Upper lobe of left lung (tissue), 6 donors: ENCODE results near the gene DAPK1. TPM values are rescaled to one million over a fixed set of nuclear protein-coding genes. Genes with fewer than 3 reads are reported as not detected.

Source experiments
- ATAC-seq, 2 donors: fragments of 200-7000 bp; cut with Tn5 transposase; one replicate each; pipeline ENCODE4 v1.9.1; 2022; ENCODE audit warnings: mild to moderate bottlenecking in 2 of 2, moderate library complexity in 2 of 2; ENCODE audit not compliant: low FRiP score in 2 of 2
- DNase-seq, 2 donors: peaks; one replicate each; pipeline ENCODE4 v3.0.0-alpha.2; 2019 to 2020
- H3K27ac ChIP-seq, 4 donors: fragments of 200-600 bp; sonication (generic); one replicate each; pipeline ENCODE4 v1.5.1; 2016 to 2019
- H3K27me3 ChIP-seq, 4 donors: fragments of 200-600 bp; sonication (generic); one replicate each; pipeline ENCODE4 v1.5.1; 2017 to 2019
- H3K36me3 ChIP-seq, 4 donors: fragments of 200-600 bp; sonication (generic); one replicate each; pipeline ENCODE4 v1.5.1; 2016 to 2019
- H3K4me1 ChIP-seq, 4 donors: fragments of 200-600 bp; sonication (generic); one replicate each; pipeline ENCODE4 v1.5.1; 2018 to 2019
- H3K4me3 ChIP-seq, 4 donors: fragments of 200-600 bp; sonication (generic); one replicate each; pipeline ENCODE4 v1.5.1; 2017 to 2019; ENCODE audit warnings: mild to moderate bottlenecking in 2 of 4, moderate library complexity in 1 of 4
- H3K9me3 ChIP-seq, 4 donors: fragments of 200-600 bp; sonication (generic); one replicate each; pipeline ENCODE4 v1.5.1; 2018 to 2019
- EP300 ChIP-seq, 4 donors: sonication (generic); formaldehyde crosslinking; IDR thresholded peaks; one replicate each; pipeline ENCODE4 v1.5.1; 2017; ENCODE audit warnings: antibody characterized with exemption in 4 of 4, control low read depth in 2 of 4
- POLR2A ChIP-seq, 4 donors: fragments of 450-650 bp; IDR thresholded peaks; one replicate each; pipeline ENCODE4 v1.5.1; 2016 to 2017; ENCODE audit warnings: antibody characterized with exemption in 4 of 4, mild to moderate bottlenecking in 2 of 4
- POLR2AphosphoS5 ChIP-seq, 2 donors: sonication (generic); formaldehyde crosslinking; IDR thresholded peaks; one replicate each; pipeline ENCODE4 v1.5.1; 2017; ENCODE audit warnings: antibody characterized with exemption in 2 of 2
- WGBS, 2 donors: methylation state at CpG; one replicate each; pipeline ENCODE4 v1.1.5; 2017 to 2018; 5-methylcytosine and 5-hydroxymethylcytosine counted together
- total RNA-seq, 6 donors: library from RNA; depleted of rRNA in 4 of 6; stranded (reverse); fragments of >200 nt in 4 of 6; gene quantifications; one replicate each; pipeline versions ENCODE4 v1.1.0 to v1.2.1, GENCODE V29; 2016 to 2021
- TF ChIP-seq, protein P1 (sequence below), 6 experiments: fragments of 450-650 bp in 4 of 6; fragments of 200-600 bp in 2 of 6; sonication (generic) in 2 of 6; IDR thresholded peaks; one replicate each; pipeline ENCODE4 v1.5.1; 2016 to 2019; ENCODE audit warnings: antibody characterized with exemption in 6 of 6
- donor health status: DM: no; HTN: no; CAD: no; lungs with moderate emphysema.
- donor health status: DM: no; HTN: yes; CAD: no; lungs with severe emphysema.

DAPK1 gene
- total RNA-seq, 6 donors from 2014 or later = 125 to 334 (median 213) TPM

DNA sequence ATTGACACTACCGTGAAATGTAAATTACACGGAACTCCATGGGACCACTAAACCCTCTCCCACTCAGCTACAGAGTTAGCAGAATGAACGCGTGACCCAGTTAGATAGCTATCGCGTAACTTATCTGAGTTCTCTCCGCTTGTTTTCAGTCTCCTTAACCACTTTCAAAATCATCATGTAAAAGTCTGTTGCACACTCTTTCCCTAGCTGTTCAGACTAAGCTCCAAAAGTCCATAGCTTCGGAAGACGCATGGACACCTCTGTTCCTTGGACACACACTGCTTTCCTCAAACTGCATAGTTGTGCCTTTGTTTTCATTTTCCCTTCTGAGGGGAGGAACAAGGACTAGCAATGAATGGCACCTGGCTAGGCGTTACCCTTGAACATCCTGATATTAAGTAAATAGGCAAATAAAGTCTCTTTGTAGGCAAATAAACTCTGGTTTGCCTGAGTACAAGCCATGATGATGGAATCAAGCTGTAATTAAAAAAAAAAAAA lies 83.3 kb downstream of the DAPK1 start:
- TF ChIP-seq POLR2AphosphoS5 (IDR thresholded peaks at IDR 0.05) (no peak), POLR2A (IDR thresholded peaks at IDR 0.05) (no peak), EP300 (IDR thresholded peaks at IDR 0.05) (no peak)
- TF ChIP-seq, protein P1, sequence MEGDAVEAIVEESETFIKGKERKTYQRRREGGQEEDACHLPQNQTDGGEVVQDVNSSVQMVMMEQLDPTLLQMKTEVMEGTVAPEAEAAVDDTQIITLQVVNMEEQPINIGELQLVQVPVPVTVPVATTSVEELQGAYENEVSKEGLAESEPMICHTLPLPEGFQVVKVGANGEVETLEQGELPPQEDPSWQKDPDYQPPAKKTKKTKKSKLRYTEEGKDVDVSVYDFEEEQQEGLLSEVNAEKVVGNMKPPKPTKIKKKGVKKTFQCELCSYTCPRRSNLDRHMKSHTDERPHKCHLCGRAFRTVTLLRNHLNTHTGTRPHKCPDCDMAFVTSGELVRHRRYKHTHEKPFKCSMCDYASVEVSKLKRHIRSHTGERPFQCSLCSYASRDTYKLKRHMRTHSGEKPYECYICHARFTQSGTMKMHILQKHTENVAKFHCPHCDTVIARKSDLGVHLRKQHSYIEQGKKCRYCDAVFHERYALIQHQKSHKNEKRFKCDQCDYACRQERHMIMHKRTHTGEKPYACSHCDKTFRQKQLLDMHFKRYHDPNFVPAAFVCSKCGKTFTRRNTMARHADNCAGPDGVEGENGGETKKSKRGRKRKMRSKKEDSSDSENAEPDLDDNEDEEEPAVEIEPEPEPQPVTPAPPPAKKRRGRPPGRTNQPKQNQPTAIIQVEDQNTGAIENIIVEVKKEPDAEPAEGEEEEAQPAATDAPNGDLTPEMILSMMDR (IDR thresholded peaks at IDR 0.05) = no peak
- no peaks in the 10 kb centered on the region for H3K27me3 ChIP-seq
- H3K27ac ChIP-seq = peak overlapping the region; percentile 50 to 68 (median 58)
- no peak overlapping the region for H3K4me3 ChIP-seq
- DNase-seq = no peak
- no peak for ATAC-seq
- WGBS, 2 donors = 67 to 75% methylated on average over 10 of the region's 10 CpGs
- no peaks in the 10 kb centered on the region for H3K9me3 ChIP-seq
- H3K36me3 ChIP-seq = no peaks in the 10 kb centered on the region
- H3K4me1 ChIP-seq = peaks cover 8 to 30% (median 24%) of the 10 kb centered on the region in 4 donors

DNA sequence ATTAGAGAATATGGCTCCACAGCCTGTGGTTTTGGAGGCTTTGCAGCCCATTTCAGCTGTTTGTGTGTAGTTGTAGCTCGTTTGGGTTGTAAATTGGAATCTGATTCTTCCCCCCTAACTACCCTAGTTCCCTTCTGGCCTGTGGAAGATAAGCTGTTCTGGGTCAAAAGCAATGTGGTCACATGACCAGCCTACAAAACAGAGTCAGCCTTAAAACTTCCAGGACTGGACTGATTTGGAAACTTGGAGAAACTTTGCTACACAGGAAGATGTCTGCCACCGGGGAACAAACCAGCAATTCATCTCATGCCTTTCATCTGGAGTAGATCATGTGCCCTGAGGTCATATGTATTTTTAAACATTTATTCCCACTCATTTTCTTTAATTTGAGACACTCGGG lies 83.8 kb downstream of the DAPK1 start:
- no peak overlapping the region for H3K4me3 ChIP-seq
- no peaks in the 10 kb centered on the region for H3K36me3 ChIP-seq
- TF ChIP-seq POLR2A (IDR thresholded peaks at IDR 0.05) (no peak), EP300 (IDR thresholded peaks at IDR 0.05) (no peak)
- TF ChIP-seq, protein P1 (IDR thresholded peaks at IDR 0.05) = no peak
- H3K4me1 ChIP-seq = peaks cover 8 to 30% (median 24%) of the 10 kb centered on the region in 4 donors
- DNase-seq (no peak), ATAC-seq (peak; percentile 36 to 62)
- H3K27me3 ChIP-seq = no peaks in the 10 kb centered on the region
- H3K9me3 ChIP-seq = no peaks in the 10 kb centered on the region
- H3K27ac ChIP-seq = peak overlapping the region; percentile 50 to 68 (median 58)
- WGBS, 2 donors = 19 to 20% methylated on average over 3 of the region's 3 CpGs

DNA sequence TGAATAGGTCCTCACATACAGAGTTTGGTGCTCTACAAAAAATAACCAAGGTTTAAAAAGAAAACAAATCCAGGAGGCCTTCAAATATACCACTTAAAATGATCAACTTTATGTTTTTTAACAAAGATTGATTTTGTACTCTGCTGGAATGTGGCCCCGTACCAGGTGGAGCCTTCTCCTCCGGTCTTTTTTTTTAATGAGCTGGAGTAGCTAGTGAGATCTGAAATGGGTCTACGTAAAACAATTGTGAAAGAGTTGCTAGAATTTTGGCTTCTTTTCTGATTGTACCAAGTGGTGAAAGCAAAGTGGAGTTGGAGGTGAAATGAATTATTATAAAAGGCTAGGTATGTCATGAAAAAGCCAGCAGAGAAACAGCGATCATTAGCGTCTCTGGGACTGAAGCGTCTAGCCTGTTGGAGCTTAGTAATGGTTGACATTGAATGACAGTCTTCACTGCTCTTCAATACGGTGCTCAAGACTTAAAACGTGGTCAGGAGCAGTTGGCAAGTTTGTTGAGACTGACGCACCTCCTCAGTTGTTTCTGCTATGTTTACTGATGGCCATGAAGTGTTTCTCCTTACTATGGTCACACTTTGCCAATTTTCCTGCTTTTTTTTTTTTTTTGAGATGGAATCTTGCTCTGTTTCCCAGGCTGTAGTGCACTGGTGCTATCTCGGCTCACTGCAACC lies 84.4 kb downstream of the DAPK1 start:
- 66 to 71% methylated on average over 10 of the region's 10 CpGs for WGBS, 2 donors
- DNase-seq (no peak), ATAC-seq (no peak)
- no peaks in the 10 kb centered on the region for H3K36me3 ChIP-seq
- TF ChIP-seq EP300 (IDR thresholded peaks at IDR 0.05) = no peak
- TF ChIP-seq POLR2A (IDR thresholded peaks at IDR 0.05) = no peak
- TF ChIP-seq POLR2AphosphoS5 (IDR thresholded peaks at IDR 0.05) = no peak
- TF ChIP-seq, protein P1 (IDR thresholded peaks at IDR 0.05) = no peak
- H3K9me3 ChIP-seq = no peaks in the 10 kb centered on the region
- H3K27ac ChIP-seq = peak overlapping the region; percentile 50 to 68 (median 58)
- no peaks in the 10 kb centered on the region for H3K27me3 ChIP-seq
- H3K4me1 ChIP-seq = peaks cover 8 to 30% (median 24%) of the 10 kb centered on the region in 4 donors
- no peak overlapping the region for H3K4me3 ChIP-seq

DNA sequence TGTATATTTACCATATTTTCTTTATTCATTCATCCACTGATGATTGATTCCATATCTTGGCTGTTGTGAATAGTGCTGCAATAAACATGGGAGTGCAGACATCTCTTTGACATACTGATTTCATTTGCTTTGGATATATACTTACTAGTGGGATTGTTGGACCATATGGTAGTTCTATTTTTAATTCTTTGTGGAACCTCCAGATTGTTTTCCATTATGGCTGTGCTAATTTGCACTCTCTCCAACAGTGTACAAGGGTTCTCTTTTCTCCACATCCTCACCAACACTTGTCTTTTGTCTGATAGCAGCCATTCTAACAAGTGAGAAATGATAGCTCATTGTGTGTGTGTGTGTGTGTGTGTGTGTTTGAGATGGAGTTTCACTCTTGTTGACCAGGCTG lies 86.7 kb downstream of the DAPK1 start:
- H3K4me1 ChIP-seq = peaks cover 7 to 30% (median 19%) of the 10 kb centered on the region in 4 donors
- no peak overlapping the region for H3K4me3 ChIP-seq
- DNase-seq = no peak
- H3K9me3 ChIP-seq = no peaks in the 10 kb centered on the region
- no peak for TF ChIP-seq EP300 (IDR thresholded peaks at IDR 0.05)
- no peak for TF ChIP-seq POLR2AphosphoS5 (IDR thresholded peaks at IDR 0.05)
- TF ChIP-seq POLR2A (IDR thresholded peaks at IDR 0.05) = no peak
- TF ChIP-seq, protein P1 (IDR thresholded peaks at IDR 0.05) = no peak
- H3K27me3 ChIP-seq = no peaks in the 10 kb centered on the region
- no peak for ATAC-seq
- no peaks in the 10 kb centered on the region for H3K36me3 ChIP-seq
- H3K27ac ChIP-seq = no peak overlapping the region
